ENCODE measurements around the gene SMIM15. TPM values are rescaled to one million over a fixed set of nuclear protein-coding genes. Genes with fewer than 3 reads are reported as not detected.
"Not testable (repeated sequence)": the region's sequence is repeated elsewhere in the genome, so short reads cannot be mapped to it uniquely, and the experiment has no call there.

Gene SMIM15
- 88.5 and 99.2 TPM in 2 replicates for total RNA-seq (2014; rRNA removed; shearing (Covaris generic))

GRCh38 chr5:61162010-61162831, at the start of gene SMIM15:
TSS of gene SMIM15 (minus strand) at chr5:61162468. CDS start at chr5:61160171, 2,297 bp downstream.
- DNase-seq (ENCODE audit: low spot score): peak; percentile 94

GRCh38 chr5:61207884-61208283, 45.6 kb upstream of the SMIM15 start:
- no peak for DNase-seq (ENCODE audit: low spot score)

GRCh38 chr5:61205013-61205412, 42.7 kb upstream of the SMIM15 start:
- no peak for DNase-seq (ENCODE audit: low spot score)

GRCh38 chr5:61202213-61202612, 39.9 kb upstream of the SMIM15 start:
- no peak for DNase-seq (ENCODE audit: low spot score)

- no peak for DNase-seq (ENCODE audit: low spot score)
These were observed 38.4 kb upstream of the SMIM15 start for GRCh38 chr5:61200582-61201155.

- DNase-seq (ENCODE audit: low spot score): no peak
These were observed 36.3 kb upstream of the SMIM15 start for GRCh38 chr5:61198606-61199005.

- DNase-seq (ENCODE audit: low spot score): not testable (repeated sequence)
These were observed 25.6 kb upstream of the SMIM15 start for GRCh38 chr5:61187826-61188225.

- DNase-seq (ENCODE audit: low spot score): not testable (repeated sequence)
These were observed 25.1 kb upstream of the SMIM15 start for GRCh38 chr5:61187352-61187751.

GRCh38 chr5:61186634-61187033, 24.4 kb upstream of the SMIM15 start:
- DNase-seq (ENCODE audit: low spot score): no peak

GRCh38 chr5:61184708-61185107, 22.4 kb upstream of the SMIM15 start:
- no peak for DNase-seq (ENCODE audit: low spot score)

- DNase-seq (ENCODE audit: low spot score): no peak
These were observed 21.3 kb upstream of the SMIM15 start for GRCh38 chr5:61183538-61183937.

- no peak for DNase-seq (ENCODE audit: low spot score)
These were observed 20.2 kb upstream of the SMIM15 start for GRCh38 chr5:61182449-61182848.

- DNase-seq (ENCODE audit: low spot score): no peak
These were observed 18.6 kb upstream of the SMIM15 start for GRCh38 chr5:61180886-61181285.

- DNase-seq (ENCODE audit: low spot score): no peak
These were observed 16.4 kb upstream of the SMIM15 start for GRCh38 chr5:61178702-61179101.

GRCh38 chr5:61177716-61178115, 15.4 kb upstream of the SMIM15 start:
- no peak for DNase-seq (ENCODE audit: low spot score)

- DNase-seq (ENCODE audit: low spot score): no peak
These were observed 14.8 kb upstream of the SMIM15 start for GRCh38 chr5:61177070-61177469.

- DNase-seq (ENCODE audit: low spot score): no peak
These were observed 14.4 kb upstream of the SMIM15 start for GRCh38 chr5:61176631-61177030.

- no peak for DNase-seq (ENCODE audit: low spot score)
These were observed 9.2 kb upstream of the SMIM15 start for GRCh38 chr5:61171479-61171878.

- no peak for DNase-seq (ENCODE audit: low spot score)
These were observed 6.7 kb upstream of the SMIM15 start for GRCh38 chr5:61168951-61169350.

- peak; percentile 73 for DNase-seq (ENCODE audit: low spot score)
These were observed 5.1 kb upstream of the SMIM15 start for GRCh38 chr5:61167382-61167781.

GRCh38 chr5:61163905-61164304, 1.6 kb upstream of the SMIM15 start:
- DNase-seq (ENCODE audit: low spot score): no peak

GRCh38 chr5:61162832-61163567, 732 bp upstream of the SMIM15 start:
- DNase-seq (ENCODE audit: low spot score): peak; percentile 63

All from HT-29 (cell line).